Brain microvascular endothelial cell (primary cell): ENCODE data around the gene COTL1.

Experiments used
- DNase-seq: peaks from one replicate; pipeline ENCODE4 v3.0.0-alpha.2; 2020
- H3K27ac ChIP-seq: fragments of 250-450 bp; sonication (Bioruptor Pico); 2 replicates; pipeline ENCODE4 v1.5.1; 2020; ENCODE audit warnings: mild to moderate bottlenecking, moderate library complexity
- H3K27me3 ChIP-seq: fragments of 250-450 bp; sonication (Bioruptor Pico); replicated peaks from 2 replicates; pipeline ENCODE4 v1.5.1; 2020; ENCODE audit warnings: mild to moderate bottlenecking
- H3K36me3 ChIP-seq: fragments of 250-450 bp; sonication (Bioruptor Pico); replicated peaks from 2 replicates; pipeline ENCODE4 v1.5.1; 2020; ENCODE audit warnings: mild to moderate bottlenecking
- H3K4me3 ChIP-seq: 2 replicates; pipeline ENCODE4 v1.5.1; 2011; ENCODE audit warnings: low read depth, mild to moderate bottlenecking, control low read depth, low read length, moderate library complexity
- CTCF ChIP-seq: IDR thresholded peaks from 2 replicates; pipeline ENCODE4 v1.5.1; 2011; ENCODE audit warnings: low read depth, mild to moderate bottlenecking, moderate library complexity, low read length, control low read depth, inconsistent platforms; ENCODE audit errors: missing control alignments
- in situ Hi-C: cut with HindIII; loops from 2 replicates; pipeline ENCODE4 v1.10.0; 2017; ENCODE audit warnings: low sequenced_read_pairs, low pct_ligation_motif_present

The COTL1 gene

DNA sequence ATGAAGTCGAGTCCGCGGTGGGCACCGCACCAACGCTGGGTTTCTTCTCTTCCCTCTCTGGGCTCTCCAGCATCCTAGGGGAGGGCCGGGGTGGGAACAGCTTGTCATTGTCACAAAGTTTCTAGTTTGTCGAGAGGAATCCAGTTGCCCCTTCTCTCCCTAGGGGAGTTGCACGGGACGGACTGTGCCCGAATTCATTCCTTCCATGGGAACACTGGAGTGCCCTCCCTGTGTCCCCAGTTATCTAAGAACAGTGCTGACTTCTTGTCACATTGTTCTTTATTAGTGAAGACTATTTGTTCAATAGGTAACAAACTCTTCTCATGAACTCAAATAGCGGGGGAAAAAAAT is 31.6 kb upstream of the COTL1 start:
- TF ChIP-seq CTCF, result no peak
- H3K27ac ChIP-seq, result no peak overlapping the region

GRCh38 chr16:84648595-84649510 is 31.0 kb upstream of the COTL1 start:
- Histone ChIP-seq H3K27me3 (no peaks in the 10 kb centered on the region), H3K36me3 (peaks cover 5% of the 10 kb centered on the region), H3K27ac (no peak overlapping the region), H3K4me3 (peak overlapping the region; percentile 64)
- TF ChIP-seq CTCF, result no peak
- no peak for DNase-seq
- in situ Hi-C loops, result no loop called here

More for the DNA sequence above, 31.6 kb upstream of the COTL1 start:
- no peak for DNase-seq
- H3K36me3 ChIP-seq, result peaks cover 5% of the 10 kb centered on the region
- in situ Hi-C loops, result no loop called here
- no peaks in the 10 kb centered on the region for H3K27me3 ChIP-seq
- H3K4me3 ChIP-seq, result peak overlapping the region; percentile 64

- Histone ChIP-seq H3K27me3 (no peaks in the 10 kb centered on the region), H3K4me3 (peak within 1 kb of the TSS; percentile 64), H3K36me3 (peaks cover 5% of the 10 kb centered on the region), H3K27ac (peak within 1 kb of the TSS; percentile 42)
- in situ Hi-C loops, result no loop called here
- no peak for DNase-seq
- TF ChIP-seq CTCF, result no peak
Observed at GRCh38 chr16:84647828-84648594, 30.1 kb upstream of the COTL1 start, which contains the start of gene KLHL36. Gene KLHL36, plus strand, starts transcription at chr16:84648511. Its CDS starts 2,357 bp downstream, at chr16:84650868.

DNA sequence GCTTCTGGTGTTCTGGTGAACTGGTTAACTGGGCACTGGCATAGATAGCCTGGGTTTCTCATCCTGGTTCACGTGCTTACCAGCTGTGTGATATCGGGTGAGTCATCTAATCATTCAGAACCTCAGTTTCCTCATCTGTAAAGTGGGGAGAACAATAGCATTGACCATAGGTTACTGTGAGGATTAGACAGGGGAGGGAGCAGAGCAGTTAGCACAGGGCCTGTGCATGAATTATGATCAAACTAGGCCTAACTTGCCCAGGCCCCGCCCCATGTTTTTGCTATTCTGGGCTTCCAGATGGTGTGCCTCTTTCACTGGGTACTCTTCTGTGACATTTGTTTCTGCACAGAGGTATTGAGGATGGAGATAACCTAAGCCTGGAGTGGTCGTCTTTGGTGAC is 25.8 kb upstream of the COTL1 start:
- Histone ChIP-seq H3K4me3 (no peak overlapping the region), H3K36me3 (no peaks in the 10 kb centered on the region), H3K27me3 (no peaks in the 10 kb centered on the region), H3K27ac (no peak overlapping the region)
- DNase-seq, result no peak
- in situ Hi-C loops, result no loop called here
- TF ChIP-seq CTCF, result no peak

DNA sequence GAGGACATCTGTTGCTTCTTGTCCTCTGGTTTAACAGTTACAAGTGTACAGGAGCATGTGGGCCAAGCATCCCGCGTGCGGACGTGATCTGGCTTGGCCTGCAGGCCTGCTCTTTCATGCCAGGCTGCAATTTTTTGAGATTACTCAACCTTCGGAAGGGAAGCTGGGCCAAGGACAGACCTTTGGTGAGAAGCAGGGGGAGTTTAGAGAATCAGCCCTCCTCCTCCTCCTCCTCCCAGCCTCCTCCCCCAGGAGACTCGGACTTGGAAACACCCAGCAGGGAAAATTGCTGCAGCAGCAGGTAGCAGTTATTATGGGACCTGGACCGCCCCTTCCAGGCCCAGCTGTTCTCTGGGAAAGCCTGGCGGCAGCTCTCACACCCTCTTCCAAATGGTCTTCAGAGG is 25.3 kb upstream of the COTL1 start:
- no peak overlapping the region for H3K27ac ChIP-seq
- peak; percentile 58 for DNase-seq
- H3K36me3 ChIP-seq, result no peaks in the 10 kb centered on the region
- no peak overlapping the region for H3K4me3 ChIP-seq
- H3K27me3 ChIP-seq, result no peaks in the 10 kb centered on the region
- in situ Hi-C loops, result no loop called here
- TF ChIP-seq CTCF, result no peak
